Measurements from ENCODE around the gene TMC8.

- TF ChIP-seq CTCF (conservative IDR thresholded peaks at IDR 0.05; ENCODE audit: low read depth, low read length): peak; percentile 58
- no peak for TF ChIP-seq EZH2 (IDR thresholded peaks at IDR 0.05; ENCODE audit: borderline replicate concordance, low read depth, low read length, poor library complexity, severe bottlenecking)
These were observed 13.3 kb upstream of the TMC8 start for GRCh38 chr17:78117027-78117981.
